CD14-positive monocyte (primary cell): Measurements from ENCODE around the gene ITGAX. TPM values are rescaled to one million over a fixed set of nuclear protein-coding genes. Genes with fewer than 3 reads are reported as not detected.

ENCODE experiments used
- DNase-seq, 3 donors: peaks; one replicate each; pipeline ENCODE4 v3.0.0-alpha.2; 2011 to 2022
- H2AFZ ChIP-seq: 2 replicates; pipeline ENCODE4 v1.6.0; 2012; ENCODE audit warnings: mild to moderate bottlenecking, low read depth, low read length, inconsistent platforms; ENCODE audit not compliant: insufficient read depth, poor library complexity, severe bottlenecking
- H3K27ac ChIP-seq, 2 donors: 1 replicate in 1 of 2; 2 replicates in 1 of 2; pipeline ENCODE4 v1.5.1; 2012 to 2013; ENCODE audit warnings: low read length in 2 of 2, control low read depth in 1 of 2, inconsistent platforms in 1 of 2, low read depth in 1 of 2, mild to moderate bottlenecking in 1 of 2
- H3K27me3 ChIP-seq, 2 donors: one replicate each; pipeline versions ENCODE4 v1.6.0 to v1.6.1; 2011 to 2013; ENCODE audit warnings: low read length in 2 of 2; ENCODE audit not compliant: control insufficient read depth in 2 of 2, insufficient read depth in 2 of 2
- H3K36me3 ChIP-seq, 2 donors: replicated peaks in 1 of 2; 1 replicate in 1 of 2; 2 replicates in 1 of 2; pipeline versions ENCODE4 v1.5.1 to v1.6.1; 2012 to 2013; ENCODE audit warnings: low read length in 2 of 2, control low read depth in 1 of 2, inconsistent platforms in 1 of 2, mild to moderate bottlenecking in 1 of 2; ENCODE audit not compliant: insufficient read depth in 2 of 2, control insufficient read depth in 1 of 2
- H3K4me1 ChIP-seq, 2 donors: 1 replicate in 1 of 2; 2 replicates in 1 of 2; pipeline versions ENCODE4 v1.5.1 to v1.6.1; 2012 to 2013; ENCODE audit warnings: low read length in 2 of 2, control low read depth in 1 of 2, inconsistent platforms in 1 of 2, mild to moderate bottlenecking in 1 of 2, moderate library complexity in 1 of 2; ENCODE audit not compliant: insufficient read depth in 2 of 2, control insufficient read depth in 1 of 2
- H3K4me2 ChIP-seq: replicated peaks from 2 replicates; pipeline ENCODE3; 2012; ENCODE audit warnings: low read length, moderate library complexity, mild to moderate bottlenecking; ENCODE audit not compliant: poor library complexity, severe bottlenecking; ENCODE audit errors: extremely low read depth
- H3K4me3 ChIP-seq, 3 experiments: fragments of 200-600 bp in 1 of 3; sonication (generic) in 1 of 3; replicated peaks in 1 of 3; 1 replicate in 2 of 3; 2 replicates in 1 of 3; pipeline ENCODE4 v1.5.1; 2011 to 2013; ENCODE audit warnings: low read length in 3 of 3, mild to moderate bottlenecking in 3 of 3, control low read depth in 2 of 3, low read depth in 2 of 3, inconsistent platforms in 1 of 3, moderate library complexity in 1 of 3
- H3K79me2 ChIP-seq: 2 replicates; pipeline ENCODE4 v1.6.0; 2012; ENCODE audit warnings: mild to moderate bottlenecking, control low read depth, inconsistent platforms, low read length, moderate library complexity; ENCODE audit not compliant: insufficient read depth
- H3K9ac ChIP-seq: 2 replicates; pipeline ENCODE4 v1.6.0; 2017; ENCODE audit warnings: low read length, mild to moderate bottlenecking; ENCODE audit not compliant: insufficient read depth, poor library complexity, severe bottlenecking
- H3K9me3 ChIP-seq, 2 donors: replicated peaks in 1 of 2; 1 replicate in 1 of 2; 2 replicates in 1 of 2; pipeline versions ENCODE4 v1.5.1 to v1.6.1; 2012 to 2013; ENCODE audit warnings: low read length in 2 of 2, control low read depth in 1 of 2; ENCODE audit not compliant: control insufficient read depth in 1 of 2, insufficient read depth in 1 of 2
- H4K20me1 ChIP-seq: 2 replicates; pipeline ENCODE4 v1.6.0; 2012; ENCODE audit warnings: mild to moderate bottlenecking, low read length, control low read depth, moderate library complexity; ENCODE audit not compliant: insufficient read depth
- H3K27ac Mint-ChIP-seq, 7 donors: one replicate each; pipeline ENCODE4 v1.8.0; 2020; ENCODE audit warnings: mild to moderate bottlenecking in 7 of 7, mixed read lengths in 7 of 7, moderate library complexity in 6 of 7, inconsistent platforms in 2 of 7
- H3K27me3 Mint-ChIP-seq, 3 donors: one replicate each; pipeline ENCODE4 v1.8.0; 2021 to 2022; ENCODE audit warnings: low read depth in 3 of 3, mild to moderate bottlenecking in 3 of 3, mixed read lengths in 3 of 3, moderate library complexity in 3 of 3, inconsistent platforms in 1 of 3
- H3K36me3 Mint-ChIP-seq, 2 donors: one replicate each; pipeline ENCODE4 v1.8.0; 2020; ENCODE audit warnings: mixed read lengths in 2 of 2, inconsistent platforms in 1 of 2, mild to moderate bottlenecking in 1 of 2
- H3K4me1 Mint-ChIP-seq: one replicate; pipeline ENCODE4 v1.8.0; 2020; ENCODE audit warnings: mild to moderate bottlenecking, mixed read lengths
- H3K4me3 Mint-ChIP-seq, 2 donors: one replicate each; pipeline ENCODE4 v1.8.0; 2020; ENCODE audit warnings: mild to moderate bottlenecking in 2 of 2, mixed read lengths in 2 of 2, moderate library complexity in 1 of 2
- H3K9me3 Mint-ChIP-seq, 7 donors: one replicate each; pipeline ENCODE4 v1.8.0; 2020 to 2022; ENCODE audit warnings: mixed read lengths in 7 of 7, mild to moderate bottlenecking in 6 of 7, moderate library complexity in 6 of 7, inconsistent platforms in 2 of 7
- CTCF ChIP-seq: fragments of 200-600 bp; IDR thresholded peaks from one replicate; pipeline ENCODE4 v1.8.0; 2022; ENCODE audit warnings: antibody characterized with exemption, mild to moderate bottlenecking
- WGBS: methylation state at CpG from one replicate; pipeline ENCODE4 v1.1.5; 2013; ENCODE audit warnings: missing lambda C conversion rate; ENCODE audit not compliant: insufficient coverage; 5-methylcytosine and 5-hydroxymethylcytosine counted together
- intact Hi-C, 2 donors: fragments of 100-400 bp; cut with micrococcal nuclease; formaldehyde crosslinking; loops; one replicate each; pipeline versions ENCODE4 v1.15.0 to v1.15.1; 2023
- polyA plus RNA-seq, 3 donors: library from polyadenylated mRNA; depleted of rRNA in 1 of 3; unstranded in 2 of 3; stranded (reverse) in 1 of 3; fragments of 300-500 nt in 2 of 3; fragments of >200 nt in 1 of 3; fragmentation: Illumina TruSeq in 2 of 3; gene quantifications; 1 replicate in 2 of 3; 2 replicates in 1 of 3; pipeline ENCODE4 v1.2.3, GENCODE V29; 2012 to 2021

The ITGAX gene
- polyA plus RNA-seq, 3 donors = 40.7 to 710 (median 71.3) TPM

GRCh38 chr16:31375231-31375630 is 20.3 kb downstream of the ITGAX start:
- H3K4me1 ChIP-seq = no peaks in the 10 kb centered on the region
- Mint-ChIP-seq H3K9me3 (peaks cover 0 to 7% (median 3%) of the 10 kb centered on the region in 7 donors), H3K27ac (peak overlapping the region in 1 of 7 donors; percentile 81), H3K4me1 (peaks cover 5% of the 10 kb centered on the region), H3K36me3 (peaks cover 94 to 99% of the 10 kb centered on the region in 2 donors), H3K27me3 (peaks cover 0 to 2% (median 0%) of the 10 kb centered on the region in 3 donors), H3K4me3 (no peak overlapping the region)
- H3K9me3 ChIP-seq = peaks cover 0 to 4% of the 10 kb centered on the region in 2 donors
- H4K20me1 ChIP-seq = peaks cover 85% of the 10 kb centered on the region
- H3K4me2 ChIP-seq = no peak overlapping the region
- WGBS = 60% methylated on average over 1 of the region's 5 CpGs
- intact Hi-C loops = loop anchor here in 1 of 2 donors (5.0 to 10.0 kb wide), 2 partner anchors 50 to 173 kb away; partner anchors contain the start of gene PYCARD
- no peak overlapping the region for H3K9ac ChIP-seq
- no peak overlapping the region for H3K4me3 ChIP-seq
- DNase-seq = no peak
- H3K79me2 ChIP-seq = no peaks in the 10 kb centered on the region
- H3K27me3 ChIP-seq = no peaks in the 10 kb centered on the region
- no peak for TF ChIP-seq CTCF
- H3K36me3 ChIP-seq = peaks cover 90 to 100% of the 10 kb centered on the region in 2 donors
- H2AFZ ChIP-seq = no peak overlapping the region
- H3K27ac ChIP-seq = no peak overlapping the region

GRCh38 chr16:31376705-31377104 is 21.7 kb downstream of the ITGAX start:
- WGBS = 94% methylated on average over 8 of the region's 8 CpGs
- Histone ChIP-seq H3K4me2 (no peak overlapping the region), H2AFZ (no peak overlapping the region), H3K36me3 (peaks cover 90 to 100% of the 10 kb centered on the region in 2 donors), H3K9ac (no peak overlapping the region), H4K20me1 (peaks cover 89% of the 10 kb centered on the region), H3K79me2 (no peaks in the 10 kb centered on the region), H3K27me3 (no peaks in the 10 kb centered on the region), H3K4me1 (no peaks in the 10 kb centered on the region), H3K9me3 (peaks cover 0 to 4% of the 10 kb centered on the region in 2 donors), H3K4me3 (no peak overlapping the region), H3K27ac (no peak overlapping the region)
- no peaks in the 10 kb centered on the region for H3K4me1 Mint-ChIP-seq
- H3K36me3 Mint-ChIP-seq = peaks cover 97 to 99% of the 10 kb centered on the region in 2 donors
- H3K9me3 Mint-ChIP-seq = peaks cover 0 to 7% (median 3%) of the 10 kb centered on the region in 7 donors
- no peak for DNase-seq
- no peak overlapping the region for H3K4me3 Mint-ChIP-seq
- peaks cover 0 to 2% (median 0%) of the 10 kb centered on the region in 3 donors for H3K27me3 Mint-ChIP-seq
- H3K27ac Mint-ChIP-seq = peak overlapping the region in 1 of 7 donors; percentile 18
- intact Hi-C loops = loop anchor here in 1 of 2 donors (5.0 to 10.0 kb wide), 2 partner anchors 52 to 174 kb away; partner anchors contain the start of gene PYCARD
- TF ChIP-seq CTCF = no peak
